Stimulated activated CD8-positive, alpha-beta memory T cell treated with anti-CD3 and anti-CD28 coated beads, Interleukin-7, amount 100 ng/mL, for 4 hours (primary cell): ENCODE data around the gene CD37.
A peak's percentile ranks its signal among the peaks of the same experiment; 100 is the strongest.

Experiments
- DNase-seq, 2 donors: peaks; one replicate each; pipeline ENCODE4 v3.0.0-alpha.2; 2020; ENCODE audit warnings: low read depth in 2 of 2

Gene CD37

DNA sequence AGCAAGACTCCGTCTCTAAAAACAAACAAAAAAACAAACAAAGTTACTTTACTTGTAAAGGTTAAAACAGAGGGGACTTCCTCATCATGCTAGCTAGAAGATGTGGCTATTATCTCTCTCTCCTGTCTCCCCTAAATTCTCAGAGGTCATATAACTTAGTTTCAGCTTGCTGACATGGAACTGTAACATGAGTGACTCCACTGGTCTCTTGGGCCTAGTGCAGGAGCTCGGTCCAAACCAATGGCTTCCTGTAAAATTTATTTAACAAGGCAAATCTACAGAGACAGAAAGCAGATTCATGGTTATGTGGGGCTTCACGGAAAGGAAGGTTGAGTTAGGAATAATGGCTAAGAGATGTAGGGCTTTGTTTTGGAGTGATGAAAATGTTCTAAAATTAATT, 43.3 kb downstream of the CD37 start:
- DNase-seq = no peak

DNA sequence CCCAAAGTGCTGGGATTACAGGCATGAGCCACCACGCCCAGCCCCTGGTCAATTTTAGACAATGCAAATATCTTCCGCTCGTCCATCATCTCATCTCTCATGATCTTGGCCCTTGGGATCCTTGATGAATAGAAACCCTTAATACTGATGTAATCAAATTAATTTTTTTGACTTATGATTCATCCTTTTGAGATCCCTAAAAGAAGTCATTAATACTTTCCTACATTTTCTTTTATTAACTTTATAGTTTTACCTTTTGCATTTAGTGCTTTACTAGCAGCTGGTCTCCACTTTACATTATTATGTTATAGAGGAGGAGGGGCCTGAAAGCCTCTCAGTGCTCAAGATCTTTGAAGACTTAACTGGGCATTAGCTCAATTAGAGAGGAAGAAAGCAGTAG, 45.2 kb downstream of the CD37 start:
- DNase-seq = no peak

DNA sequence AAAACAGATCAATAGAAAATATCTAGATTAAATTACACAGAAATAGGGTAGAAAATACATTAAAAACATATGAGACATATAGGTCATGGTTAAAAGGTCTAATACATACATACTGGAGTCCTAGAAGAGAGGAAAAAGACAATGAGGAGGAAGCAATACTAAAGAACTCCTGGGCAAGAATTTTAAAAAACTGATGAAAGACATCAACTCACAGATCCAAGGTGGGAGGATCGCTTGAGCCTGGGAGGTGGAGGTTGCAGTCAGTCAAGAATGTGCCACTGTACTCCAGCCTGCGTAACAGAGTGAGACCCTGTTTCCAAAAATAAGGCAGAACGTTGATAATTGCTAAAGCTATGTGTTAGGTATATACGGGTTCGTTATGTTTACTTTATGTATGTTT, 47.4 kb downstream of the CD37 start:
- no peak for DNase-seq

DNA sequence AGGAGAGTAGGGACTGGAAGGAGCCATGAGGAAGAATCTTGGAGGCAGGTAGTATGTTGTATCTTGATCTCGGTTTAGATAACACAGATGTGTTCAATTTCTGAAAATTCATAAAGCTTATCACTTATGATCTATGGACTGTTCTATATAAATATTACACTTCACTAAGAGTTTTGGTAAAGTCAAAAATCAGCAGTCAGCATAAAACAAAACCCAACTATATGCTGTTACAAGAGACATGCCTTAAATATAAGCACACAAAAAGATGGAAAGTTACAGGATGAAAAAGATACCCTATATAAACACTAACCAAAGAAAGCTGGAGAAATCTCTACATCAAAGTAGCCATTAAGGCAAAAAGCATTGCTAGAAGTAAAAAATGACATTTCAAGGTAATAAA, 48.4 kb downstream of the CD37 start:
- no peak for DNase-seq

DNA sequence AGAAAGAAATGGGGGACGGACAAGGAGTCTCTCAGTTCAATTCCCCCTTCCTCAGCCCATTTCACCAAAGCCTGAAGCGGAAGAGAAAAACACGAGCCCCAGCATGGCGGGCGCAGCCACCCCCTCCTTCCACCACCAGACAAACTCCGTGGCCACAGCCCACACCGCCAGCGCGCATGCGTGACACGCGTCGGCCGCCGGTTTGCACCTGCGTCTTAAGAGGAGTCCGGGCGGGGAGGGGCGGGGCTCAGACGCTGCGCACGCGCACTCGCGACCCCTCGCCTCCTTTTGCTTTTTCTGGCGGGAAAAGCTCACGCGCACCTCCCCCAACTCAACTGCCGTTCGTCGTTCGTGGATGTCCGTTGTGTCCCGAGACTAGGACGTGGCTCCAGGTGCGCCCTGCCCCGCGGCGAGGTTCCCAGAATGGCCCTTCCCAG, 52.7 kb downstream of the CD37 start, which contains the start of gene KASH5:
Gene KASH5, plus strand, starts transcription at position 314 of the 437 bp plus-strand sequence. CDS start 2,635 bp downstream, outside the sequence.
- peak; percentile 79 to 89 for DNase-seq

DNA sequence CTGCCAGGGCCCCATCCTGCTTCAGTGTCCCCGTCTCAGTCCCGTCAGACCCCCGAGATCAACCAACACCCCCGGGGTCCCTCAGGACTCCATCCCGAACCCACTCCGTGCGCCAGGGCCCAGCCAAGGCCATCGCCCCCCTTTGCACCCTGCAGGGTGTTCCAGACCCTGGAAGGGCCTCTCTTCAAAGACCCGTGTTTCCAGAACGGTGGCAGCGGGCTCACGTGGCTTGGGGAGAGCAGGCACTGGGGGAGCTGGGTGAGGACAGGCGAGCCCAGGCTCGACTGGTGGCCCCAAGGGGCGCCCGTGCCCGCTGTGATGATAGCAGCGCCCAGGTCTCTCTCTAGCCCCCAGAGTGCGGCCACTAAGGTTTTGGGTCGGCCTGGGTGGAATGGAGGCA, 54.2 kb downstream of the CD37 start:
- DNase-seq = no peak
